Astrocyte (in vitro differentiated cells and primary cell): ENCODE measurements around the gene DLGAP1. TPM values are rescaled to one million over a fixed set of nuclear protein-coding genes. Genes with fewer than 3 reads are reported as not detected.

Experiments
- DNase-seq: peaks from one replicate; pipeline ENCODE4 v3.0.0-alpha.2; 2010; ENCODE audit warnings: low read depth
- FAIRE-seq: peaks from 2 replicates; lab custom pipeline; 2011; peaks lifted over from hg19 to GRCh38; lab: Jason Lieb, UNC
- H2AFZ ChIP-seq: 2 replicates; pipeline ENCODE4 v1.6.0; 2012; ENCODE audit warnings: low read depth, low read length, inconsistent platforms
- H3K27ac ChIP-seq: 2 replicates; pipeline ENCODE4 v1.5.1; 2011; ENCODE audit warnings: low read depth, low read length, inconsistent platforms
- H3K27me3 ChIP-seq: 2 replicates; pipeline ENCODE4 v1.6.0; 2011; ENCODE audit warnings: low read length, inconsistent platforms; ENCODE audit not compliant: insufficient read depth
- H3K36me3 ChIP-seq: 2 replicates; pipeline ENCODE4 v1.5.1; 2011; ENCODE audit warnings: low read length, inconsistent platforms; ENCODE audit not compliant: insufficient read depth
- H3K4me1 ChIP-seq: 2 replicates; pipeline ENCODE4 v1.5.1; 2011; ENCODE audit warnings: low read length, inconsistent platforms; ENCODE audit not compliant: insufficient read depth
- H3K4me2 ChIP-seq: 2 replicates; pipeline ENCODE4 v1.6.0; 2012; ENCODE audit warnings: low read length, inconsistent platforms
- H3K4me3 ChIP-seq: 2 replicates; pipeline ENCODE4 v1.5.1; 2011; ENCODE audit warnings: low read depth, mild to moderate bottlenecking, low read length, inconsistent platforms; ENCODE audit not compliant: insufficient read depth
- H3K79me2 ChIP-seq: 2 replicates; pipeline ENCODE4 v1.6.0; 2012; ENCODE audit warnings: mild to moderate bottlenecking, low read length, inconsistent platforms; ENCODE audit not compliant: insufficient read depth
- H3K9ac ChIP-seq: 2 replicates; pipeline ENCODE4 v1.6.0; 2012; ENCODE audit warnings: mild to moderate bottlenecking, low read length, inconsistent platforms
- H3K9me3 ChIP-seq: 2 replicates; pipeline ENCODE4 v1.5.1; 2012; ENCODE audit warnings: low read depth, mild to moderate bottlenecking, low read length, inconsistent platforms; ENCODE audit not compliant: insufficient read depth
- H4K20me1 ChIP-seq: 2 replicates; pipeline ENCODE4 v1.6.0; 2012; ENCODE audit warnings: low read length, inconsistent platforms; ENCODE audit not compliant: insufficient read depth
- H3K27ac Mint-ChIP-seq: one replicate; pipeline ENCODE4 v1.8.0; 2021; ENCODE audit warnings: mild to moderate bottlenecking, mixed read lengths; ENCODE audit not compliant: unreplicated experiment
- H3K27me3 Mint-ChIP-seq: one replicate; pipeline ENCODE4 v1.8.0; 2021; ENCODE audit warnings: low read depth, mixed read lengths; ENCODE audit not compliant: unreplicated experiment
- H3K36me3 Mint-ChIP-seq: one replicate; pipeline ENCODE4 v1.8.0; 2021; ENCODE audit warnings: low read depth, mixed read lengths; ENCODE audit not compliant: unreplicated experiment
- H3K4me1 Mint-ChIP-seq: one replicate; pipeline ENCODE4 v1.8.0; 2021; ENCODE audit warnings: low read depth, mixed read lengths; ENCODE audit not compliant: unreplicated experiment
- H3K4me3 Mint-ChIP-seq: one replicate; pipeline ENCODE4 v1.8.0; 2021; ENCODE audit warnings: mild to moderate bottlenecking, moderate library complexity, mixed read lengths; ENCODE audit not compliant: unreplicated experiment
- H3K9me3 Mint-ChIP-seq: one replicate; pipeline ENCODE4 v1.8.0; 2021; ENCODE audit warnings: mild to moderate bottlenecking, mixed read lengths; ENCODE audit not compliant: unreplicated experiment
- EZH2 ChIP-seq: IDR thresholded peaks from 2 replicates; pipeline ENCODE4 v1.6.1; 2012; ENCODE audit warnings: mild to moderate bottlenecking, low read length, inconsistent platforms; ENCODE audit not compliant: insufficient read depth
- total RNA-seq: library from RNA; stranded (reverse); gene quantifications from 2 replicates; pipeline ENCODE4 v1.2.1, GENCODE V29; 2021
- TF ChIP-seq, protein P1 (sequence below): IDR thresholded peaks from 2 replicates; pipeline ENCODE4 v1.5.1; 2011; ENCODE audit warnings: low read depth, mild to moderate bottlenecking, inconsistent platforms, low read length, moderate library complexity; ENCODE audit not compliant: insufficient read depth

The DLGAP1 gene
- total RNA-seq, 1 donor from 2014 or later, result 2.3 TPM

DNA sequence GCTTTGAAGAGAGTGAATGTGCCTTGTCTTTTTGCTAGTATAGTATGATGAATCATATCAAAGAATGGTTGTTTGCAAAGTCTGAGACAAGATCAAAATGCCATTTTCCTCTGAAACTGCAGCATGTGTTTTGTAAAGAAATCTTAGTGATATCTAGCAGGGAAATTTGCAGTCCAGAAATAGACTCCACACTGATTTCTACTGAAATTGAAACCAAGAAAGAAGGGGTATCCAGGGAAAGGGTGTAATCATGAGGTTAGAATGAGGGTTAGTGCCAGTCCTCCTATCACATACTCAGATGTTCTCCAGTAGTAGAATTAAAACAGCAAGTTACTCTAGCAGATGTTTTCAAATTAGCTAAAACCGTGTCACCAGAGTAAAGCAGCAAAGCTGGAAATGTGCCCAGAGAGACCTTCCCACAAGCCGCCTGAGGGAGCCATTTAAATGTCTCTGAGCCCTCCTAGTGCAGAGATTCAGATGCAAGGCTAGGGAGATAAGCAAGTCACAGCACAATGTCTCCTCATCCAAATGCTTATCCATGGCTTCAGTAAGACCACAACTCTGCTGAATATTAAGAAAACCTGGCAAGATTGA, 4.9 kb downstream of the DLGAP1 start:
- H3K4me3 ChIP-seq, result no peak overlapping the region
- no peak for DNase-seq
- Mint-ChIP-seq H3K4me3 (no peak overlapping the region), H3K4me1 (peaks cover 8% of the 10 kb centered on the region), H3K27me3 (peaks cover 7% of the 10 kb centered on the region), H3K36me3 (no peaks in the 10 kb centered on the region), H3K9me3 (no peaks in the 10 kb centered on the region), H3K27ac (no peak overlapping the region)
- H3K27me3 ChIP-seq, result peaks cover 19% of the 10 kb centered on the region
- no peak overlapping the region for H3K4me2 ChIP-seq
- no peak for FAIRE-seq
- TF ChIP-seq EZH2, result no peak
- TF ChIP-seq, protein P1, sequence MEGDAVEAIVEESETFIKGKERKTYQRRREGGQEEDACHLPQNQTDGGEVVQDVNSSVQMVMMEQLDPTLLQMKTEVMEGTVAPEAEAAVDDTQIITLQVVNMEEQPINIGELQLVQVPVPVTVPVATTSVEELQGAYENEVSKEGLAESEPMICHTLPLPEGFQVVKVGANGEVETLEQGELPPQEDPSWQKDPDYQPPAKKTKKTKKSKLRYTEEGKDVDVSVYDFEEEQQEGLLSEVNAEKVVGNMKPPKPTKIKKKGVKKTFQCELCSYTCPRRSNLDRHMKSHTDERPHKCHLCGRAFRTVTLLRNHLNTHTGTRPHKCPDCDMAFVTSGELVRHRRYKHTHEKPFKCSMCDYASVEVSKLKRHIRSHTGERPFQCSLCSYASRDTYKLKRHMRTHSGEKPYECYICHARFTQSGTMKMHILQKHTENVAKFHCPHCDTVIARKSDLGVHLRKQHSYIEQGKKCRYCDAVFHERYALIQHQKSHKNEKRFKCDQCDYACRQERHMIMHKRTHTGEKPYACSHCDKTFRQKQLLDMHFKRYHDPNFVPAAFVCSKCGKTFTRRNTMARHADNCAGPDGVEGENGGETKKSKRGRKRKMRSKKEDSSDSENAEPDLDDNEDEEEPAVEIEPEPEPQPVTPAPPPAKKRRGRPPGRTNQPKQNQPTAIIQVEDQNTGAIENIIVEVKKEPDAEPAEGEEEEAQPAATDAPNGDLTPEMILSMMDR, result no peak
- no peaks in the 10 kb centered on the region for H3K9me3 ChIP-seq
- no peak overlapping the region for H3K27ac ChIP-seq
- H4K20me1 ChIP-seq, result no peaks in the 10 kb centered on the region
- no peaks in the 10 kb centered on the region for H3K36me3 ChIP-seq
- H3K9ac ChIP-seq, result no peak overlapping the region
- no peak overlapping the region for H2AFZ ChIP-seq
- no peaks in the 10 kb centered on the region for H3K79me2 ChIP-seq
- H3K4me1 ChIP-seq, result peaks cover 4% of the 10 kb centered on the region

DNA sequence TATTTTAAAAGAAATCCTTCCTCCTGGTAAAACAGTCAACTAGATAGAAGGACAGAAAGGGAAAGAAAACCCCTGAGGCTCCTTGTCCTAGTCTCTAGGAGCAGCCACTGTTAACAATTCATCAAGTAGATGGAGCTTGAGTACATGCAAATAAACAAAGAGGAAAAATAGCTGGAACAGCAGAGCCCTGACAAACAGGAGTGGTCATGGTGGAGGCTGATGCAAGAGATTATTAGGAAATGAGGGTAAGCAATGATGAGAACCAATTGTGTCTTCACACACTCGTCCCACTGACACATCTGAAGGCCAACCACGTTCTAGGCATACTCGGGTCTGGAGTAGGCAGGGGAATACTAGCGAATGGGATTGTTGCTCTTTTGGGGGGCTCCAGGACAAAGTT, 9.2 kb downstream of the DLGAP1 start:
- Mint-ChIP-seq H3K27me3 (peaks cover 3% of the 10 kb centered on the region), H3K36me3 (no peaks in the 10 kb centered on the region), H3K4me1 (peaks cover 8% of the 10 kb centered on the region), H3K4me3 (no peak overlapping the region), H3K9me3 (no peaks in the 10 kb centered on the region), H3K27ac (no peak overlapping the region)
- H2AFZ ChIP-seq, result no peak overlapping the region
- H3K27ac ChIP-seq, result no peak overlapping the region
- no peak for DNase-seq
- TF ChIP-seq EZH2, result no peak
- TF ChIP-seq, protein P1, result no peak
- no peak overlapping the region for H3K4me2 ChIP-seq
- no peaks in the 10 kb centered on the region for H3K36me3 ChIP-seq
- H4K20me1 ChIP-seq, result no peaks in the 10 kb centered on the region
- no peaks in the 10 kb centered on the region for H3K4me1 ChIP-seq
- H3K79me2 ChIP-seq, result no peaks in the 10 kb centered on the region
- no peak overlapping the region for H3K4me3 ChIP-seq
- H3K9ac ChIP-seq, result no peak overlapping the region
- FAIRE-seq, result no peak
- H3K27me3 ChIP-seq, result no peaks in the 10 kb centered on the region
- H3K9me3 ChIP-seq, result no peaks in the 10 kb centered on the region

DNA sequence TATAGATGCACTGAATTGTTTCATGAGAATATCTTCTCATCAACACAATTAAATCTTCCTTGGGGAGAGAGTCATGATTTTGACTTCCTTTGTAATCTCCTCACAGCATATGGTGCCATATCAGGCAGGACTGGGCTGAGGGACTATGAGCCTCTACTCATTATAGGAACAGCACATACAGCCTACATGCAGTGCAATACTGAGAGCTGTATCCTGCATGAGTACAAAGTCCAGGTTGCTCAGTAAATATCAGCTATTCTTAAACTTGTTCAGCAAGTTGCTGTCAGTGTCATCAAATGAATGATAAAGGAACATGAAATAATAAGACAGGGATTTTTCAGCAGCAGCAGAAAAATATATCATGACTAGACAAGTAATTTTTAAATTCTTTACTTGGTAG, 10.8 kb downstream of the DLGAP1 start:
- Histone ChIP-seq H2AFZ (no peak overlapping the region), H3K4me3 (no peak overlapping the region), H3K4me1 (no peaks in the 10 kb centered on the region), H3K27me3 (no peaks in the 10 kb centered on the region), H3K27ac (no peak overlapping the region), H3K9ac (no peak overlapping the region), H4K20me1 (no peaks in the 10 kb centered on the region), H3K9me3 (no peaks in the 10 kb centered on the region), H3K4me2 (no peak overlapping the region), H3K79me2 (no peaks in the 10 kb centered on the region), H3K36me3 (no peaks in the 10 kb centered on the region)
- Mint-ChIP-seq H3K4me1 (no peaks in the 10 kb centered on the region), H3K27me3 (peaks cover 3% of the 10 kb centered on the region), H3K27ac (no peak overlapping the region), H3K36me3 (no peaks in the 10 kb centered on the region), H3K4me3 (no peak overlapping the region), H3K9me3 (no peaks in the 10 kb centered on the region)
- TF ChIP-seq, protein P1, result no peak
- no peak for TF ChIP-seq EZH2
- no peak for DNase-seq
- FAIRE-seq, result no peak
